Lower lobe of right lung (tissue), 2 donors: Measurements from ENCODE around the gene EXOC7. TPM values are rescaled to one million over a fixed set of nuclear protein-coding genes. Genes with fewer than 3 reads are reported as not detected.

ENCODE experiments used
- ATAC-seq, 2 donors: fragments of 200-7000 bp; cut with Tn5 transposase; one replicate each; pipeline ENCODE4 v1.9.1; 2020 to 2022; ENCODE audit warnings: mild to moderate bottlenecking in 2 of 2, moderate library complexity in 2 of 2
- DNase-seq: peaks from one replicate; pipeline ENCODE4 v3.0.0-alpha.2; 2020
- H3K27ac ChIP-seq: fragments of 200-600 bp; one replicate; pipeline ENCODE4 v1.8.0; 2022
- H3K27me3 ChIP-seq: fragments of 200-600 bp; one replicate; pipeline ENCODE4 v1.8.0; 2022; ENCODE audit warnings: low read depth
- H3K36me3 ChIP-seq: fragments of 200-600 bp; one replicate; pipeline ENCODE4 v1.8.0; 2022; ENCODE audit warnings: mild to moderate bottlenecking
- H3K4me1 ChIP-seq: fragments of 200-600 bp; one replicate; pipeline ENCODE4 v1.8.0; 2022
- H3K4me3 ChIP-seq: fragments of 200-600 bp; one replicate; pipeline ENCODE4 v1.8.0; 2022; ENCODE audit warnings: mild to moderate bottlenecking
- H3K9me3 ChIP-seq: fragments of 200-600 bp; one replicate; pipeline ENCODE4 v1.8.0; 2022
- intact Hi-C: fragments of 100-400 bp; cut with DNase I; formaldehyde crosslinking; loops from one replicate; pipeline ENCODE4 v1.11.0; 2022
- total RNA-seq: library from RNA; stranded (reverse); fragmentation: NEBNext Ultra II Directional; extraction: Animal tissue kit (Norgen Biotek cat#: 25700); gene quantifications from one replicate; pipeline ENCODE4 v1.2.1, GENCODE V29; 2021
- TF ChIP-seq, protein P1 (sequence below): fragments of 200-600 bp; IDR thresholded peaks from one replicate; pipeline ENCODE4 v1.8.0; 2022; ENCODE audit warnings: antibody characterized with exemption, mild to moderate bottlenecking
- donor health status: DM: no; HTN: yes; CAD: no; lungs with severe emphysema.

Gene EXOC7
- total RNA-seq, 1 donor from 2014 or later = 118 TPM

DNA sequence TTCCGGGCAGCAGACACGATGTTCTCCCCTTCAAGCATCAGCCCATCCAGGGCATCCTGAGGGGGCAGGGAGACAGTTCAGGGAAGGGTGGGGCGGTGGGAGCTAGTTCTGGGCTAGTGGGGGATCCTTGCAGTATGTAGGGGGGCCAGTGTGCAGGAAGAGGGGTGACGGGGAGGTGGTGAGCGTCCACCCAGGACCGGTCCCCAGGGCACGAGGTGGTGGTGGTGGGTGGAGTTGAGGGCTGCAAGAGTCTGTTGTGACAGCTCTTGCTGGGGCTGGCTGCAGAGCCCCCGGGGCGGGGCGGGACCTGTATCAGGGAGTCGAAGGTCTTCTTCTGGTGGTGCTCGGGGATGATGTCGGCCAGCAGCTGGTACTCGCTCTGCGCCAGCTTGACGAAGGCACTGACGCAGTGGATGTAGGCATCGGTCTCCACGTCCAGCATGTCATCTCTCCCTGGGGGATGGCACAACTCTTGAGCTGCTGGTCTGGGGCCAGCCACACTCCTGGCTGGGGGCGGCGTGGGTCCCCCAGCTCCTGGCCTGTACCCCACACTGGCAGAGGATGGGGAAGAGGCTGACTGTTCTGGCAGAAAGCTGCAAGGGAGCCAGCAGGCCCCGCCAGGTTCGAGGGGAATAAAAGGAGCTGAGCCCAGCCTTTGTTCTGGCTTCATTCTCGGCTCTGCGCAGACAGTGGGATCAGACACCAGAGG is 14.6 kb downstream of the EXOC7 start:
- ATAC-seq (no peak), DNase-seq (no peak)
- Histone ChIP-seq H3K4me1 (no peaks in the 10 kb centered on the region), H3K36me3 (peaks cover 100% of the 10 kb centered on the region), H3K27ac (no peak overlapping the region), H3K9me3 (no peaks in the 10 kb centered on the region), H3K4me3 (no peak overlapping the region), H3K27me3 (no peaks in the 10 kb centered on the region)
- TF ChIP-seq, protein P1, sequence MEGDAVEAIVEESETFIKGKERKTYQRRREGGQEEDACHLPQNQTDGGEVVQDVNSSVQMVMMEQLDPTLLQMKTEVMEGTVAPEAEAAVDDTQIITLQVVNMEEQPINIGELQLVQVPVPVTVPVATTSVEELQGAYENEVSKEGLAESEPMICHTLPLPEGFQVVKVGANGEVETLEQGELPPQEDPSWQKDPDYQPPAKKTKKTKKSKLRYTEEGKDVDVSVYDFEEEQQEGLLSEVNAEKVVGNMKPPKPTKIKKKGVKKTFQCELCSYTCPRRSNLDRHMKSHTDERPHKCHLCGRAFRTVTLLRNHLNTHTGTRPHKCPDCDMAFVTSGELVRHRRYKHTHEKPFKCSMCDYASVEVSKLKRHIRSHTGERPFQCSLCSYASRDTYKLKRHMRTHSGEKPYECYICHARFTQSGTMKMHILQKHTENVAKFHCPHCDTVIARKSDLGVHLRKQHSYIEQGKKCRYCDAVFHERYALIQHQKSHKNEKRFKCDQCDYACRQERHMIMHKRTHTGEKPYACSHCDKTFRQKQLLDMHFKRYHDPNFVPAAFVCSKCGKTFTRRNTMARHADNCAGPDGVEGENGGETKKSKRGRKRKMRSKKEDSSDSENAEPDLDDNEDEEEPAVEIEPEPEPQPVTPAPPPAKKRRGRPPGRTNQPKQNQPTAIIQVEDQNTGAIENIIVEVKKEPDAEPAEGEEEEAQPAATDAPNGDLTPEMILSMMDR = no peak
- intact Hi-C loops = no loop called here

GRCh38 chr17:76088041-76088867 is 15.3 kb downstream of the EXOC7 start:
- ATAC-seq (no peak), DNase-seq (no peak)
- no peak overlapping the region for H3K4me3 ChIP-seq
- TF ChIP-seq, protein P1 = no peak
- H3K9me3 ChIP-seq = no peaks in the 10 kb centered on the region
- intact Hi-C loops = no loop called here
- H3K27me3 ChIP-seq = no peaks in the 10 kb centered on the region
- H3K4me1 ChIP-seq = no peaks in the 10 kb centered on the region
- H3K36me3 ChIP-seq = peaks cover 100% of the 10 kb centered on the region
- no peak overlapping the region for H3K27ac ChIP-seq

DNA sequence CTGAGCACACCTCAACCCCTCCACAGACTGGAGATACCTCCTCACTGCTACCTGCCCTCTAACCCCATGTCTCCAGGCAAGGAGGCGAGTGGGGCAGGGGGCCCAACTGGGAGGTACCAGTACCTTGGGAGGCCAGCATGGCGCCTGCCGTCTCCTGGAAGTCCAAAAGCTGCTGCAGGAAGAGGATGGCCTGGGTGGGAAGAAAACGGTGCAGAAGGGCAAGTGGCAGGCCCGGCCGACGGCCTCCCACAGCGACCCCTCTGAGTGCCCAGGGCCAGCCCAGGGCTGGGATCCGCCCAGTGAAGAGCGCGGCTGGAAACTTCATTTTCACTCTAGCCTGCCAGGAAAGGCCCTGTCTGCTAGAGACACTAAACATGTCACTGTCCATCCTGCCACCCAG is 16.1 kb downstream of the EXOC7 start:
- no peaks in the 10 kb centered on the region for H3K27me3 ChIP-seq
- DNase-seq (no peak), ATAC-seq (no peak)
- no peaks in the 10 kb centered on the region for H3K9me3 ChIP-seq
- intact Hi-C loops = no loop called here
- no peak overlapping the region for H3K27ac ChIP-seq
- no peaks in the 10 kb centered on the region for H3K4me1 ChIP-seq
- TF ChIP-seq, protein P1 = no peak
- H3K4me3 ChIP-seq = no peak overlapping the region
- peaks cover 100% of the 10 kb centered on the region for H3K36me3 ChIP-seq

GRCh38 chr17:76086384-76086783 is 17.2 kb downstream of the EXOC7 start:
- H3K27ac ChIP-seq = no peak overlapping the region
- no peaks in the 10 kb centered on the region for H3K4me1 ChIP-seq
- H3K36me3 ChIP-seq = peaks cover 96% of the 10 kb centered on the region
- no peaks in the 10 kb centered on the region for H3K9me3 ChIP-seq
- intact Hi-C loops = no loop called here
- ATAC-seq (no peak), DNase-seq (peak; percentile 12)
- TF ChIP-seq, protein P1 = no peak
- H3K27me3 ChIP-seq = no peaks in the 10 kb centered on the region
- H3K4me3 ChIP-seq = no peak overlapping the region

GRCh38 chr17:76085731-76086366 is 17.7 kb downstream of the EXOC7 start:
- H3K9me3 ChIP-seq = no peaks in the 10 kb centered on the region
- ATAC-seq (no peak), DNase-seq (peak; percentile 34)
- no peaks in the 10 kb centered on the region for H3K27me3 ChIP-seq
- TF ChIP-seq, protein P1 = no peak
- no peak overlapping the region for H3K4me3 ChIP-seq
- intact Hi-C loops = no loop called here
- no peak overlapping the region for H3K27ac ChIP-seq
- H3K36me3 ChIP-seq = peaks cover 91% of the 10 kb centered on the region
- no peaks in the 10 kb centered on the region for H3K4me1 ChIP-seq
